Stimulated activated CD8-positive, alpha-beta memory T cell treated with anti-CD3 and anti-CD28 coated beads, Interleukin-15, amount 100 ng/mL, for 4 hours (primary cell): ENCODE data around the gene OR52I2.
A peak's percentile ranks its signal among the peaks of the same experiment; 100 is the strongest.

Experiments used
- DNase-seq, 2 donors: peaks; one replicate each; pipeline ENCODE4 v3.0.0-alpha.2; 2020; ENCODE audit warnings: low read depth in 2 of 2

OR52I2 gene

DNA sequence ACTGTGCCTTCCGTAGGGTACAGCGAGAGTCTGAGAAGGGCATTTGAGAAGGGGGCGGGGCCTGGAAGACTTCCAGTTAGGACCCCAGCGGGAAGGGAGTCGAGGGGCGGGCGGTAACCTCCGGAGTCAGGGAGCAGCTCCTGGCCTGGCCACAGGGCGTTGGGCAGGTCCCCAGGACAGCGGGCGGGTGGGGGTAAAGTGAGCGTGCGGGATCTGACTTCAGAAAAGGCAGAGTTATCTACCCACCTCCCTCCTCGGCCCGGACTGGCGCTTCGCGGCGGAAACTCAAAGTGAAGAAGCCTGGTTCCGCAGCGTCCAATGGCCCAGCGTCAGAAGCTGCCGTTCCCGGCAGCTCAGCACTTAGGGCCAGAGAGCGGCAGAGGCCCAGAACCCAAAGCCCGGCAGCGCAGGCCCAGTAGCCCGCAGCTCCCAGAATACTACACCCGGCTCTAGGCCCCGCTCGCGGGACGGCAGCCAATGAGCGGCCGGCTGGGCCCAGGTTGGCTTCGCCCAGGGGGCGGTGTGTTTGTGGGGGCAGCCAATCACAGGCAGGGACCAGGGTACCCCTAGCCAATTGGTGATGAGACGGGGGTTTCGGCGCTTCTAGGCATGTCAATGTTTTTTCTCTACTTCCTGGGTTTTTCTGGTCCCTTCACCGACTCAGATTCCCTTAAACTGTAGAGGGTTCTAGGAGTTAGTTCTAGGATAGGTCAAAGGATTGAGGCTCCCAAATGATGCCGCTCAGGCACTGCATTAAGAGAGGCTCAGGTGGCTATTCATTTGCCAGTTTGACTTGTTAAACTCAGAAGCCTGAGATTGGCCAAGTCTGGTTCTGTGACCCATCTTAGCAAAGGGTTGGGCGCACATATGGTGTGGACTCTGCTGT, 26.5 kb downstream of the OR52I2 start, which contains the start of gene TRIM68:
TRIM68 (minus strand) TSS at position 451 of the 886 bp plus-strand sequence. CDS start 2,727 bp downstream, outside the sequence.
- peak; percentile 87 to 88 for DNase-seq

GRCh38 chr11:4610258-4610935, 28.9 kb downstream of the OR52I2 start:
- DNase-seq, result no peak

DNA sequence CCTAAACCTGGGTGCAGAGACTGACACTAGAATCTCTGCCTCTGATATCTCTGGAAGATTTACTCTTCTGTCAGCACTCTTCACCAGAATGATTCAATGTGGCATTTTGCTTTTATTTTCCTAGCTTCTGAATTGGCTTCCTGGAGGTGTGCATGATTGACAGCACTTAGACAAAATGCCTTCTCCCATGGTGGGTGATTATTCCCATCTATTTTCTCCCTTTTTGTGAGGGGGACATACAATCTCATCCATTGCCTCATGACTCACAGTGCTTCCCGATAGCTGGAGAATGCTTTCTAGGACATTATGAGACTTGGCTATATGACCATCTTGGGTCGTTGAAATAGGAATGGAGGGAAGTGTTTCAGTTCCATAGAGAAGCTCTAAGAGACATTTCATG, 30.4 kb downstream of the OR52I2 start:
- no peak for DNase-seq

DNA sequence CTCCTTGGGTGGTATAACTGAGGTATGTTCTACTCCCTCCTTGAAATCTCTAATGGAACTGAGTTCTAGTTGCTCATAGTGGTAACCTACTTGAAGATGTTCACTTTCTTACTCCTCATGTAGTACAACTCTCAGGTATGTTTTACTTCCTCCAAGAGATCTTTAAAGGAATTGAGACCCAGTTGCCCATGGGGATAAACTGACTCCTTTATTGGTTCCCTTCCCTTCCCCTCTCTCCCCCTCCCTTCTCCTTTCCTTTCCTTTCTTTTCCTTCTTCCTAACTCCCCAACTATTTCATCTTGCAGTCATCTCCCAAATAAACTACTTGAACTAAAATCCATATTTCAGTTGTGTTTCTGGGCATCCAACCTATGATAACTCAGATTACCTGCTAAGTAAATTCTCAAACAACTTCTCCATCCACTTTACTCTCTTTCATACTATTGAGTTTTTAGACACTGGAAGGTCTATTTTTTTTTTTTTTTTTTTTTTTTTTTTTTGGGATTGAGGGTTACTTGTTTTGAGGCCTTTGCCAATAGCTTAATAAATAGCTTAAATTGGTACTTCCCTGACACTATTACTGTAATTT, 34.4 kb downstream of the OR52I2 start:
- DNase-seq, result no peak

DNA sequence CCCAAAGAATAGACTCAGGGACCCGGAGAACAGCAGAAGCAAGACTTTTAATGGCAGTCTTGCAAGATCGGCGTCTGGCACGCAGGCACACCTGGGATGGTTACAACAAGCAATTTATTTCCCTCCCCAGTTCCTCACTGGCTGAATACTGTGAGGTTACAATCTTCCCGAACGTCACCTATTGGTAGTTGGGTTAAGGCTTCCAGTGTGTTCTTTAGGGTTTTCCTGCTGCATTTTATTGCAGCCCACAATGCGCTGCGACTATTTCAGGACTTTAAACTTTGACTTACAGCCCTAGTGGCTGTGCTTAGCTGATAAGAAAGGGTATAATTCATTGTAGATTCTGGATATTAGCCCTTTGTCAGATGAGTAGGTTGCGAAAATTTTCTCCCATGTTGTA, 38.0 kb downstream of the OR52I2 start:
- no peak for DNase-seq

DNA sequence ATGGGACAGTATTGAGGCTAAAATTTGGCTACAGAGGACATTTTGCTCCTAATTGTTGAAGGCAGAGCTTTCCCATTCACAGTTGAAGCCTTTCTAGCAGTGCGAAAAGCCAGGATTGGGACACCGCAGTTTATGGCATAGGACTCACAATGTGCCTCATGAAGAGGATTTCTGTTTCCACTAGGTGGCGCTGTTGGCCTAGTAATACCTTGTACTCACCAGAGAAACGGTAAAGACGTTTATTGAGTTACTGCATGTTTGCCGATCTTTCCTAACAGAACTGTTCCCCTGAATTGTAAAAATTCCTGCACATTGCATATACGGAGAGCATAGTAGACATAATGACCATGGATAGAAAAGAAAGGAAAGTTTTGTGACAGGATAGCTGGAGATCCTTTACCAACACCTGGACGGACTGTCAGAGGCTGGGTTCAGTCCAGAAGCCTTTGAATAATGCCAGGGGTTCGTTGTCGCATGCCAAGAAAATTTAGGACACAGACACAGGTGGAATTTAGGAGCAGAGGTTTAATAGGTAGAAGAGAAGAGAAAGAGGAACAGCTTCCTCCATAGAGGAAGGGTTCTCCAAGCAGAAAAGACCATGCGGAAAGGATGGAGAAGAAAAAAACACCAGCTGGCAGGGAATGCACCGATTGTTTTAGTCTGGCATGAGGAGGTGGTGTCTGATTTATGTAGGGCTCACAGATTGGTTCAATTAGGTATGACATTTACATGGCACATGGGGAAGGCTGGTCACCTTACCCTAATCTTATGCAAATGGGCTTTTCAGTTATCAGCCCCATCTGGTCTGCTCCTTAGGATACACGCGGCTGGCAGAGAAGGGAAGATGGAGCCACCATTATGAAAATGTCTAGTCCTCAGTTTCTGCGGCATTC, 44.9 kb downstream of the OR52I2 start:
- DNase-seq, result no peak

DNA sequence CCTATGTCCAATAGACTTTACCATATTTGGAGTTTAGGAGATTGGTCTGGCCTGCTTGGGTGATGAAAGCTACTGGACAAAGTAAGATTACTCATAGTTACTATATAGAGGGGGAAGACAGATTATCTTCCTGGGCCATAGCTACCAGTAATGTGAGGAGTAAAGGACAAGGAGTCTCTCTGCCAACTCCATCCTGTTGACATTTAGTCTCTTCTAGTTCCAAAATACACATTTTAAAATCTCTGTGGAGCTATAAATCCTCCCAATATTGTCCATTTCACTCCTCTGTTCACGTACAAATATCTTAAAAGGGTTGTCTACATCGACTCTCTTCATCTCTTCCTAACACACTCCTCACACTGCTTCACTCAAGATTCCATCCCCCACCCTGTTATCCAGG, 54.6 kb downstream of the OR52I2 start:
- DNase-seq, result no peak

- DNase-seq, result peak; percentile 29 to 41
Observed at GRCh38 chr11:4636962-4637661, 55.6 kb downstream of the OR52I2 start, which contains the start of gene OR51D1. Gene OR51D1, plus strand, starts transcription at chr11:4637477. Its CDS starts 2,314 bp downstream, at chr11:4639791.

GRCh38 chr11:4637662-4638047, 56.1 kb downstream of the OR52I2 start:
- DNase-seq, result no peak

- no peak for DNase-seq
Observed at GRCh38 chr11:4639931-4640330, 58.4 kb downstream of the OR52I2 start.

DNA sequence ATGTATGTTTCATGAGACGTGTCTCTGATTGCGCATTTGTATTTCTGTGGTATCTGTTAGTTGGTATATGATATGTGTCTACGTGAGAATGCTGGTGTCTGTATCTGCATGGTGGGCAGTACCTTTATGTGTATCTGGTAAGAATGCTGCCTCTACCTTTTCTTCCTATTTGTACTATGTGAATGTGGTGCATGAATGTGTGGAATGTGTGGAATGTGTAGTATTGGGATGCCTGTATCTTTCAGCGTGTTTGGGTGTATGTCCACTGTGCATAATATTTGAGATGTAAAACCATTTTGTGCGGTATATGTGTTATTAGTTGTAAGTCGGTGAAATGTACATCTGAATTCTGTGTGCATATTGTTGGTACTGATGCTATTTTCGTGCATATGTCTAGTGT, 60.0 kb downstream of the OR52I2 start:
- no peak for DNase-seq

- no peak for DNase-seq
Observed at GRCh38 chr11:4642043-4642442, 60.5 kb downstream of the OR52I2 start.
